ENCODE data around the gene TBC1D24.

Gene TBC1D24

DNA sequence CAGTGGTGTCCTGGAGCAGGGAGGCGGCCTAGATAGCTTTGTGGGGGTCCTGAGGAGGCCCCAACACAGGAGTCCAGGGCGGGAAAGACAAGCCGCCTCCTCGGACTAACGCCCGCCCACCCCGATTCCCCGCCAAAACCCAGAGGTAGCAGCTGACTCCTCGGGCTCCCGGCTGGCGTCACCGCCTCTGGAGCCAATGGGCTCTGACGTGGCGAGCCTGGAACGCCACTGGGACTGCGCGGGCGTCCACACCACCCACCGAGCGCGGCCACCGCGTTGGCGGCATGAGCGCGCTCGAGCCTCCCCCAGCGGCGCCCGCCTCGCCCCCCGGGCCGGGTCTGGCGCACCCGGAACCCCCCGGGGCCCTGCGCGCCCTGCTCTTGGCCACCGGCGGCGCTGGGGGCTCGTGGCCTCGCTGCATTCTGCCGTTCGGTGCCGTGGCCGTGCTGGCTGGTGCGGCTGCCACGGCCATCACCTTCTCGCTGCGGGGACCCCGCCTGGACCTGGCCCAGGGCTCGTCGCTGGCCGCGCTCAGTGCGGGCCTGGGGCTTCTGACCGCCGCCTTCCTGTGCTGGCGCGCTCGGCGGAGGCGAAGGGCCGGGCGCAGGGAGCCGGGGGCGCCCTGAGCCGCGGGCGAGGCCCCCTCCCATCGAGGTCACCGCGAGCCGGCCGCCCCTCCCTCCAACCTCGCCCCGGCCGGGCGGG is 7.2 kb upstream of the TBC1D24 start:
- TF ChIP-seq, protein P1, sequence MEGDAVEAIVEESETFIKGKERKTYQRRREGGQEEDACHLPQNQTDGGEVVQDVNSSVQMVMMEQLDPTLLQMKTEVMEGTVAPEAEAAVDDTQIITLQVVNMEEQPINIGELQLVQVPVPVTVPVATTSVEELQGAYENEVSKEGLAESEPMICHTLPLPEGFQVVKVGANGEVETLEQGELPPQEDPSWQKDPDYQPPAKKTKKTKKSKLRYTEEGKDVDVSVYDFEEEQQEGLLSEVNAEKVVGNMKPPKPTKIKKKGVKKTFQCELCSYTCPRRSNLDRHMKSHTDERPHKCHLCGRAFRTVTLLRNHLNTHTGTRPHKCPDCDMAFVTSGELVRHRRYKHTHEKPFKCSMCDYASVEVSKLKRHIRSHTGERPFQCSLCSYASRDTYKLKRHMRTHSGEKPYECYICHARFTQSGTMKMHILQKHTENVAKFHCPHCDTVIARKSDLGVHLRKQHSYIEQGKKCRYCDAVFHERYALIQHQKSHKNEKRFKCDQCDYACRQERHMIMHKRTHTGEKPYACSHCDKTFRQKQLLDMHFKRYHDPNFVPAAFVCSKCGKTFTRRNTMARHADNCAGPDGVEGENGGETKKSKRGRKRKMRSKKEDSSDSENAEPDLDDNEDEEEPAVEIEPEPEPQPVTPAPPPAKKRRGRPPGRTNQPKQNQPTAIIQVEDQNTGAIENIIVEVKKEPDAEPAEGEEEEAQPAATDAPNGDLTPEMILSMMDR (conservative IDR thresholded peaks at IDR 0.05) = no peak
- peak overlapping the region; percentile 81 for H3K27ac ChIP-seq

DNA sequence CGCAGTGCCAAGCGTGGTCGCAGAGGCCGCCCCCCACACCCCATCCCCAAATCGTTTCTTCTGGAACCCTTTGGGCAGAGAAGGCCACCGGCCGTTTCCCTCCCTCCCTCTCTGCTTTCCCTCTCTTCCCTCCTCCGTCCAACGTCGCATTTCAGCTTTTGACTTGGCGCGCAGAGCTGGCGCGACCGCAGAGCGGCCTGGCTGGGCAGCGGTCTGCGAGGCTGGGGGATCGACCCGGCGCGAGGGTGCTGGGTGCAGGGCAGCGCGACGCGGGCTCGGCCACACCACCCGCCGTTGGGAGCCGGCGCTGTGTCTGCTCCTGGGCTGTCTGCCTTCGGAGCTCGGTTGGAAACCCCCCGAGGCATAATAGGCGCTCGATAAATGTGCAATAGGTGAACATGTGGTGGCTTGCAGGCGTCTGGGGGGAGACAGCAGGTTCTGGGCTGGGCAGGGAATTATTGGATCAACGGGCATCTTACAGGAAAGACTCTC is 6.6 kb upstream of the TBC1D24 start:
- TF ChIP-seq, protein P1 (conservative IDR thresholded peaks at IDR 0.05) = no peak
- H3K27ac ChIP-seq = peak overlapping the region; percentile 81

DNA sequence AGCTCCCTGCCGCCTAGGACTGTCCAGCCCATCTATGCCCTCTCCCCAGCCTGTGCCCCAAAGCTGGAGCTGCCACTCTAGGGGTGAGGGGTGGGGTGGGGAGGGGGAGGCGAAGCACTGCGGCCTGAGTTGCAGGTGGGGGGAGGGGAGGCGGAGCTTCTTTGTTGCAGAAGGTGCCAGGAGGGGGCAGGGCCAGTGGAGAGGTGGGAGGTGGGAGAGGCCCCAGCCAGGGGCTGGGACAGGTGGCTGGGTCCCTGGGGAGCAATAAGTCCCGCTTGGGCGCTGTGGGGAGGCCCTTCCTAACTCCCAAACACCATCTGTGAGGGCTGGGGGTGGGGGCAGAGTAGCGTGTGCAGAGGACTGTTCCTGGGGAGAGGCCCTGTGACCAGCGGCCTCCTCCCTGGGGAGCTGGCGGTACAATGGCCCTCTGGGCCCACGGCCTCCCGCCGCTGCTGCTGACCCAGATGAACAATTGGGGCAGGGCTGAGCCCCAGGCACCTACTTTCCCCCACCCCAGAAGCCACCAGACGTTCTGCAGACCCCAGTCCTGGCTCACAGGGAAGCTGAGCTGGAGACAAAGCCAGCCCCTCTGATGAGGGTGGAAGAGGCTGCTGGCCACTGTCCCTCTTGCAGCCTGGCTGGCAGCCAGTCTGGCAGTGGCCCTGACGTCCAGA is 6.1 kb upstream of the TBC1D24 start:
- H3K27ac ChIP-seq = peak overlapping the region; percentile 81
- TF ChIP-seq, protein P1 (conservative IDR thresholded peaks at IDR 0.05) = no peak

DNA sequence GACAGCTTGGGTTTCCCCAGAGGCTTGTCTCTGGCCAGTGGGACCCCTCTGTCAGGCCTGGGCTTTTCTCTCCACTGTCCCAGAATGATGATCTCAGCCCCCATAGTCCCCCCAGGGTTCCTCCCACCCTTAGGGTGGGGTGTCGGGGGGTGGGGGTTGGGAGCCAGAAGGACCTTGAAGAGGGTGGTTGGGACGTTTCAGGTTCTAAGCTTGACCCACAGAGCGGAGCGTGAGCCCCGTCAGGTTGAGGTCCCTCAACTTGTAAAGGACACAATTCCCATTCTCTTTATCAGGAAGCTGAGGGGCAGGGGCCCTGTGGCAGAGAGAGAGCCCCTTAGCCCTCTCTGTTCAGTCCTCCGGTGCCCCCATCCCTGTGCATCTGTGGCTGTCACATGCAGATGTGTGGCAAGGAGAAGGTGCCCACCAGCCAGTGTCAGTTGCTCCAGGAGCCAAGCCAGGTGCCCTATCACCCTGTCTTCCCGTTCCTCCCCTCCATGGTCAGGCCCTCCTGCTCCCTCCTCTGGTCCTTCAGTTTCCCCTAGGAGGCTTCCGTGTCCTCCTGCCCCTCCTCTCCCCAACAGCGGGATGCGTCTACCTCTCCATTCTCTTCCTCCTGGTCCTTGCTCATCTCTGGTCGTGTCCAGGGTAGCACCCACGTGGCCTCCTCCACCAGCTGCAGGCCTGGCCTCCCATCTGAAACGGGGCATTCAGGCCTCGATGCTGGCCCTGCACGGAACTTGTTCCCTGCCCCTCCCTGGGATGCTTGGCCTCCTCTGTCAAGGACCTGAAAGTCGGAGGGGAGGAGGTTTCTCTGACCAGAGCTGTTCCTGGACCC is 5.3 kb upstream of the TBC1D24 start:
- TF ChIP-seq, protein P1 (conservative IDR thresholded peaks at IDR 0.05) = no peak
- peak overlapping the region; percentile 81 for H3K27ac ChIP-seq

DNA sequence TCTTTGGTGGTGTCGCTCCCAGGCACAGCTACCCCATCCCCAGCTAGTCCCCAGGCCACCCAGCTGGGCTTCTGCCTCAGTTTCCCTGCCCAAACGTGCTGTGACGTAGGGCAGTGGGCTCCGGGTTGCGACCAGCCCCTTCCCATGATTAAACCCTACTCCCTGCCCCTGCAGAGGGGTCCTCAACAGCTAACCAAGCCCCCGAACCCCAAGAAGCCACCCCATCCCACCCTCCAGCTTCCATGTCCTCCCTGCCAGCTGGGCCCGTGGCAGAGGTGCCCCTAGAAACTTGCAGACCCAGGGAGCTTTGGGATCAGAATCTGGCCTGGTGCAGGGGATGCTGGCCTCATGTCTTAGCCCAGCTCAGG is 4.7 kb upstream of the TBC1D24 start:
- H3K27ac ChIP-seq = no peak overlapping the region
- TF ChIP-seq, protein P1 (conservative IDR thresholded peaks at IDR 0.05) = no peak

DNA sequence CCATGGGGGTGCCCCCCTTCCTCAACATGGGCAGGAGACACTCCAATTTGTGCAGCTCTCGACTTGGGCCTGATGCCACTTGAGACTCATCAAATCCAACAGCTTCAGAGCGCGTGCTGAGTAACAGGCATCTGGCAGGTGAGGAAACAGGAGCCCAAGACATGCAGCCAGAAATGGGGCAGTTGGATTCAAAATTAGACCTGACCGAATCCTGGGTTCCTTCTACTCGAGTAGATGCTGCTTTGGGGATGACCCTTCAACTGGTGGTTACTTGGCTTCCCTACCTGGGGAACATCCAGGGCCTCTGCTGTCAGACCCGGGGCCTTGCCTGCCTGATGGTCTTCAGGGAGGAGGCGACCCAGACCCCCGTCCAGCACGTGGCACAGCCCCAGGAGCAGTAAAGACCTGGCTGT is 4.3 kb upstream of the TBC1D24 start:
- TF ChIP-seq, protein P1 (conservative IDR thresholded peaks at IDR 0.05) = no peak
- peak overlapping the region; percentile 45; the same call in 1 of the 2 replicates for H3K27ac ChIP-seq
